Tibial nerve (tissue), 4 donors: ENCODE results near the gene F2R.
"Not testable (repeated sequence)": the region's sequence is repeated elsewhere in the genome, so short reads cannot be mapped to it uniquely, and the experiment has no call there.

Experiments
- EP300 ChIP-seq, 2 donors: sonication (generic); formaldehyde crosslinking; IDR thresholded peaks; one replicate each; pipeline ENCODE4 v1.6.1; 2017; ENCODE audit warnings: antibody characterized with exemption in 2 of 2, mild to moderate bottlenecking in 1 of 2
- POLR2A ChIP-seq, 2 donors: fragments of 450-650 bp; IDR thresholded peaks; one replicate each; pipeline ENCODE4 v1.6.1; 2017; ENCODE audit warnings: antibody characterized with exemption in 2 of 2, mild to moderate bottlenecking in 2 of 2, moderate library complexity in 2 of 2
- TF ChIP-seq, protein P1 (sequence below), 5 experiments: fragments of 200-600 bp in 3 of 5; fragments of 450-650 bp in 2 of 5; sonication (generic) in 3 of 5; IDR thresholded peaks; one replicate each; pipeline ENCODE4 v1.5.1; 2016 to 2019; ENCODE audit warnings: antibody characterized with exemption in 5 of 5, mild to moderate bottlenecking in 3 of 5, moderate library complexity in 2 of 5

DNA sequence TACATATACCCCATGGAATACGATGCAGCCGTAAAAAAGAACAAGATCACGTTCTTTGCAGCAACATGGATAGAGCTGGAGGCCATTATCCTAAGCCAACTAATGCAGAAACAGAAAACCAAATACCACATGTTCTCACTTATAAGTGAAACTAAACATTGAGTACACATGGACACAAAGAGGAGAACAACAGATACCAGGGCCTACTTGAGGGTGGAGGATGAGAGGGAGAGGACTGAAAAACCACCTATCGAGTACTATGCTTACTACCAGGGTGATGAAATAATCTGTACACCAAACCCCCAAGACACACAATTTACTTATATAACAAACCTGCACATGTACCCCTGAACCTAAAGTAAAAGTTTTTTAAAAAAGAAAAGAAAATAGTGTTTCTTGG, 25.6 kb downstream of the F2R start:
- TF ChIP-seq, protein P1, sequence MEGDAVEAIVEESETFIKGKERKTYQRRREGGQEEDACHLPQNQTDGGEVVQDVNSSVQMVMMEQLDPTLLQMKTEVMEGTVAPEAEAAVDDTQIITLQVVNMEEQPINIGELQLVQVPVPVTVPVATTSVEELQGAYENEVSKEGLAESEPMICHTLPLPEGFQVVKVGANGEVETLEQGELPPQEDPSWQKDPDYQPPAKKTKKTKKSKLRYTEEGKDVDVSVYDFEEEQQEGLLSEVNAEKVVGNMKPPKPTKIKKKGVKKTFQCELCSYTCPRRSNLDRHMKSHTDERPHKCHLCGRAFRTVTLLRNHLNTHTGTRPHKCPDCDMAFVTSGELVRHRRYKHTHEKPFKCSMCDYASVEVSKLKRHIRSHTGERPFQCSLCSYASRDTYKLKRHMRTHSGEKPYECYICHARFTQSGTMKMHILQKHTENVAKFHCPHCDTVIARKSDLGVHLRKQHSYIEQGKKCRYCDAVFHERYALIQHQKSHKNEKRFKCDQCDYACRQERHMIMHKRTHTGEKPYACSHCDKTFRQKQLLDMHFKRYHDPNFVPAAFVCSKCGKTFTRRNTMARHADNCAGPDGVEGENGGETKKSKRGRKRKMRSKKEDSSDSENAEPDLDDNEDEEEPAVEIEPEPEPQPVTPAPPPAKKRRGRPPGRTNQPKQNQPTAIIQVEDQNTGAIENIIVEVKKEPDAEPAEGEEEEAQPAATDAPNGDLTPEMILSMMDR (IDR thresholded peaks at IDR 0.05): not testable (repeated sequence)
- TF ChIP-seq POLR2A, EP300 (IDR thresholded peaks at IDR 0.05): not testable (repeated sequence)
